GM19193 (cell line): ENCODE results near the gene DSCAM.

Source experiments
- POLR2A ChIP-seq: IDR thresholded peaks from 4 replicates; pipeline ENCODE4 v1.6.1; 2011; ENCODE audit not compliant: insufficient read depth, insufficient read length; ENCODE audit errors: extremely low read depth

DSCAM gene

DNA sequence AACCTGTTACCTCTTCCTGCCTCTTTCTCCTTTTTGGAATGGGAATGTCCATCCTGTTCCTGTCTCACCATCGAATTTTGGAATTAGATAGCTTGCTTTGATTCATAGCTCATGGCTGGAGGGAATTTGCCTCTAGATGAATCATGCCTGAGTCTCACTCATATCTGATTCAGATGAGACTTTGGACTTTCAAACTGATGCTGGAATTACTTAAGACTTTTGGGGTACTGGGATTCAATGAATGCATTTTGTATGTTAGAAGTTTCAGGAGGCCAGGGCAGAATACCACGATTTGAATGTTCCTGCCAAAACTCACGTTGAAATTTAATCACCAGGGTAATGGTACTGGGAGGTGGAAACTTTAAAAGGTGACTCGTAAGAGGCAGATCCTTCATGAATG, 132.4 kb downstream of the DSCAM start:
- TF ChIP-seq POLR2A: no peak

DNA sequence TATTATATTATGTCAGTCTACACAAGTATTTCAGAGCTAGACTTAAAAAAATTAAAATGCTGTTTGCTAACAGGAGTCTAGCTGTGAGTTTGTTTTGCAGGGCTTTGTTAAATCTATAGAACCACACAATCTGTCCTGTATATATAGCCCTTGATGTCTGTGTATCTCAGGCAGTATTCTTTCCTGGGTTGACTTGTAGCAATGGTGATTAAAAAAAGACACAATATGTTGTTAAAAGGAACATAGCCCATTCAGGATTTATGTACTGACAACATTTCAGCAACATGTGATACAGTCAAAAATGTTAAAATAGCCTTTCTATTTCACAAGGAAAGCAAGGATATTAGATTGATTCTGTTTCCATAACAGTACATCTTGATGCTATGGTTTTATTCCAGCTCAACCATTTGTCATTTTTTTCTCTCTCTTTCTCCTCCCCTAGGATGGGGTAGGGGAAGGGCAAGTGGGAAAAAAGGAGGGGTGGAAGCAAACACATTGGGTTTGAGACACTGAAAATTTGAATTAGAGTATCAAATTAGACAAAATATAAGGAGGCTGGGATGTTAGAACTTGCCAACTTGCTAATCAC, 139.2 kb downstream of the DSCAM start:
- no peak for TF ChIP-seq POLR2A

DNA sequence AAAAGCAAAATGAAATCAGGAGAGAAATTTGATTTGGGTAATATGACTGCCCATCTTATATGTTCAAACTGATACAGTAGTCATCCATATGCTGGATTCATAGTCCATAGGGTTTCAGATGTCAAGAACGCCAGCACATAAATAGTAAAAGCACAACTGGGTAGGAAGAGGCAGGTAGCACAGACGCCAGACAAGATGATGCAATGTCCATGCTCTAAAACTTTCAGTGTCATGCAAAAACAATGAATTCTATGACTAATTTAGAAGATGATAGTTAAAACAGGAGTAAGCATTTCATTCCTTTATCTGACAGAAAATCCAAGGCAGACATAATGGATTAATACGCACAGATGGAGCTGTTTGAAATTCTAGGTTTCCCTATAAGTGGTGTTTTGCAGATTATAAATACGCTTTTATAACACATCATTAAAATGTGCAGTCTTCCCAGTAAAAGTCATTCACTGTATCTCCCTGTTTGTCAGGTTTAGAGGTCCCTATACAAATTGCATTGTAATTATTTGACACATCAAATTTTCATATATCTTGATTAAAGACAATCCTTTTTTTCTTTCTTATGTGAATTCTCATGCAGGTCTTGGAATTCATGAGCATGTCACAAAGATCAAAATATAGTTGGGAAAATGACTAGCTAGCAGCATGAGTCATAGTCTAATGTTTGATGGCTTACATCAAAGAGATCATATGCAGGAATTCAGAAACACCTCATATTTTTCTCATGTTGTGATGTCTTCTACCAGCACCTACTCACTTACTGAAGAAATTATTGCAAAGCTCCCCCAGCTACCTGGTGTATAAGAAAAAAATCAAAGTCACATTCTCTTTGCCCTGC, 139.9 kb downstream of the DSCAM start:
- TF ChIP-seq POLR2A: no peak

DNA sequence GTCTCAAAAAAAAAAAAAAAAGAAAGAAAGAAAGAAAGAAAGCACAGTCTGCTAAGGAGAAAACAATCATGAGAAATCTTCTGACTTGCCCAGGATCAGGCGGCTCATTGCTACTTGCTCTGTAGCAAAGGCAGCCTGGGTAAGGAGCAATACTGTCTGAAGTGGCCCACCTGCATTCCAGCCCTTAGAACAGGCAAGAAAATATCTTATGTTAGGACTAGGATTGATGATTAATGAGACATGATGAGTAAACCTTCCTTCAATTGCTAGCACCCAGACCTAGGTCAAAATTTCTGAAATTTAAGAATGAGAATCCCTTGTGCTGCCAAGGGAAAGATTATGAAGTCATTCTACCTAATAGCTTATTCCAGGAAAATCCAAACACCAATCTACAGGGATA, 140.8 kb downstream of the DSCAM start:
- no peak for TF ChIP-seq POLR2A

DNA sequence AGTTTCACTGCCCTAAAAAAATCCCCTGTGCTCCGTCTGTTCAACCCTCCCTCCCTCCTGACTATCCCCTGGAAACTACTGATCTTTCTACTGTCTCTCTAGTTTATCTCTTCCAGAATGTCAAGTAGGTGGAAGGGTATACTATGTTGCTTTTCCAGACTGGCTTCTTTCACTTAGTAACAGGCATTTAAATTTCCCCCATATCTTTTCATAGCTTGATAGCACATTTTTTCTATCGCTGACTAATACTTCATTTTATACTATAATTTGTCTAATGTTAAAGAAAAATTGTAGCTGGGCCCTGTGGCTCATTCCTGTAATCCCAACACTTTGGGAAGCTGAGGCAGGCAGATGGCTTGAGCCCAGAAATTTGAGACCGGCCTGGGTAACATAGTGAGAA, 142.8 kb downstream of the DSCAM start:
- TF ChIP-seq POLR2A: no peak

DNA sequence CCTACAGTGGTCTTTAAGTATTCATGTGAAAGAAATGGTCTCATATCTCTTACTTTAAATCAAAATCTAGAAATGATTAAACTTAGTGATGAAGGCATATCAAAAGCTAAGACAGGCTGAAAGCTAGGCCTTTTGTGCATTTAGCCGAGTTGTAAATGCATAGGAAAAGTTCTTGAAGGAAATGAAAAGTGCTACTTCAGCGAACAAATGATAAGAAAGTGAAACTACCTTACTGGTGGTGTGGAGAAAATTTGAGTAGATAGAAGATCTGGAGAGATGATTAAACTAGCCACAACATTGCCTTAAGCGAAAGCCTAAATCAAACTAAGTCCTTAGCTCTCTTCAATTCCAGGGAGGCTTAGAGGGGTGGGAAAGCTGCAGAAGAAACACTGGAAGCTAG, 147.6 kb downstream of the DSCAM start:
- no peak for TF ChIP-seq POLR2A

DNA sequence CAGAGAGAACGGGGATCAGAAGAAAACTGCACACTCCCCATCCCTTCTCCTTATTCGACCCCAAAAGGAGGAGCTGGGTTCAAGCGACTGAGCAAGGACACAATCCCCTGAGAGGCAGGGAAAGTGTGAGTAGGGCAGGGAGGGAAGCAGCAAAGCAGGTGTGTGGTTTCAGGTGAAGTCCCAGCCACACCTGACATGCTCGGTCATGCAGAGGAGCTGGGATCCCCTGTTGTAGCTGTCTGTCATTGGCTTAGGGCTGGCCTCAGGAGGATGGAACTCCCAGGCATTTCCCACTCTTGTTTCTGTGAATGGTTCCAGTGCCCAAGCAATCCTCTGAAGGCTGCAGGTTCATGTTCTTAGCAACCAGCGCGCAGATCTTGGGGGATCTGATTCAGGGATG, 150.7 kb downstream of the DSCAM start:
- TF ChIP-seq POLR2A: no peak

DNA sequence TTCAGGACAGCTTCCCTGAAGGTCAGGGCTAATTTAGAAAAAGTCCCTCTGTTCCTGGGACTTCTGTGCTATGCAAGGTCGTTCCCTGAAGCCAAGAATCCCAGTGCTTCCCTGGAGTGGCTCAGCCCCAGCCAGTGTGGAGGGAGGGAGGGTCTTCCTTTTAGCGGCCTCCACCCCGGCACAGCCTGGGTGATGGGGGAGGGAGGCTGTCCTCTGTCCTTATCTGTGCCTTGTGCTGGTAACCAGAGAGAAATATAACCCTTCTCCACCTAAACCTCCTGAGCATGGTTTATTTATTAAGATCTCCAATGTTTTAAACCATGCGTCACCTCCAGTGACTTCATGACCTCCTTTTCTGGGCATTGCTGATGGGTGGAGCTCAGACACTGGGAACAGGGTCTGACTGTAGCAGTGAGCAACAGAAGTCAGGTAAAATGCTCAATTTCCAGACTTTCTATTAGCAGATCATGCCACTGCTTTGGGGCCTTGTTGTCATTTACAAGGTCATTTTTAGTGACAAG, 157.1 kb downstream of the DSCAM start:
- TF ChIP-seq POLR2A: no peak

DNA sequence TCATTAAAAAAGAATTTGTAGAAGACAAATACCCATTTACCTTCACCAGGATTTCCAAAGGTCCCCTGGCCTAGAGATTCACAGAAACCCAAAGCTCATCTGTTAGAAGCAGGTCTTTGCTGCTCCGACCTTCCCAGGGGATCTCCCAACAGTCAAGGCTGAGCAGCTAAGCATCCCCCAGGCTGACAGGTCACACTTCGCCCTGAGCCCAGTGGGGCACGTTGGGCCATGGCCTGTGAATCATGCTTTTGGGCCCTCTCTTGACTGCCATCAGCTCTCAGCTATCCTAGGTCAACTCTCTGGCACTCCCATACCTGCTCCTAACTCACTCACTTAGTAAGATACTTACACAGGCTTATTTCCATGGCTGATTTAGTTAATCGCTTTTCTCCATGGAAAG, 157.7 kb downstream of the DSCAM start:
- no peak for TF ChIP-seq POLR2A

DNA sequence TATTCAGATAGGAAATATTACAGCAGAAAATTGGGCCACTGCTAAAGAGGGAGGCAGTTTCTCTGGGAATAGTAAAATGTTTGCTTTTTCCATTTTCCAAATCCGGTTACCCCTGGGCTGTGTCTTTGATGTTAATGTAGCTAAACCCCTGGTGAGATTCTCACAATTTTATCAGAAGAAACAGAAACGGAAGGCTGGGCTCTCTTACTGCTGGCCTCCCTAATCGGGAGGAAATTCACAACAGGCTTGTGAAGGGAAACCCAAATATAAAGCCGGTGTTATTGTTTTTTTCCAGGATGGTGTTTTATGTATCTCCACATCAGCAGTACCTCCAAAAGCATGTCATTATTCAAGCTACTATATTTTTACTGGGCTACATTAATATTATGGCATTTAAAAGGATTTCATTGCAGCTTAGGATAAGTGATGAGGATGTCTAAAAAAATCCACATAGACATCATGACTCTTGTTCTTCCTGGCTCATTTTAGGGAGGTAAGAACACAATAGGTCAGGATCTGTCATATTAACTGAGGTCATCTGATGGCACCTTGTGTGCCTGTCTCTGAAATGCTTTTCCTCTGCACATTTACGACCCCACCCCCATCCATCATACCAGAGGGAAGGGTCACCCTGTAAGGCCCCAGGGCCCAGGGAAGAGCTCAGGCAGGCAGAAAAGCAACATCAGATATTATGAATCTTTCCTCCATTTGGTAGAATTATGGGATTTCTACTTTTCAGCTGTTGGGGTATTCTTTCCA, 158.7 kb downstream of the DSCAM start:
- no peak for TF ChIP-seq POLR2A

DNA sequence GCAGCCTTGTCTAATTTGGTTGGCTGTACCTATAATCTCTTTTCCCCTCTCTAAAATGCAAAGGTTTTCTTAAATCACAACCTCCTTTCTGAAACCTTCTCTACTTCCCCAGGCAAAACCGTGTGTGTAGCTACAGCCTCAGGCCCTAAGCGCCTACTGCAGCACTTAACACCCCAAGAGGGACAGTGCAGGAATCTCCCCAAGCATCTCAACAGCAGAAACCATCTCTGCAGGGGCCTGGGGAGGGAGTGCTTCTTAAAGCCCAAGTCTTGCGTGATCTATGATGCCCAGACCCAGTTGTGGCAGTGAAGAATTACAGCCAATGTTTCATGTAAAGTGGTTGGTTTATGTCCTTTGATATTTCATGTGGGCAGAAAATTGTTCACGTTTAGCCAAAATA, 159.3 kb downstream of the DSCAM start:
- no peak for TF ChIP-seq POLR2A

DNA sequence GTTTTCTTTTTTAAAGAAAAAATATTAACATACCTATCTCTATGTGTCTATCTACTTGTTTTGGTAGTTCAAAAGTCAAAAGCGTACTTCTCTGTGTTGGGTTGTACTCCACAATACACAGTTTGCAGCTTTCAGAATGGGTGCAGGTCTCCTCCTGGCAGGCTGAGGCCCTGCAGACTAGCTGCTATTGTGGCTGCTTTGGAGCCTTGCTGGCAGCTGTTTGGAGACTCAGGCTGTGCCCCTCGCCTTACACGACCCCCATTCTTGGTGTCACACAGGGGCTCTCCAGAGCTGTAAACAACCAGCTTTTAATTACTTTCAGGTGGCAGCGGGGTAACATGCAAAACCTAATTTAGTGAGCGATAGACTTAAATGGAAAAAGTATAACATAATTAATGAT, 160.4 kb downstream of the DSCAM start:
- TF ChIP-seq POLR2A: no peak

DNA sequence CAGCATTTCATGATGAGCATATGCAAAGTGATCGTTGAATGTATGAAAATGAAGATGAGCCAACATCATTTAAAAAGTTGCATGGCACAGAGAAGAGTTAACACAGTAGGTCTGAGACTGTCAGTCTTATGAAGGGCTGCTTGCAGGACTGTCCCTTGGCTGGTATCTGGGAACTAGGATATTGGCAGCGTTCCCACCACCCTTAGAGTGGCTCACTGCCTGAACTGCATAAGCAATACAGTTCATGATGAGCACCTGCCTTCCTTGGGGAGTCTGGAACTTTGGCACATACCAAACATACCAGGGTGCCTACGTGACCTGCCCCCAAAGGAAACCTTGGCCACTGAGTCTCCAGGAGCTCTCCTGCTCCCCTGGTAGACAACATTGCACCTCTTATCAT, 161.8 kb downstream of the DSCAM start:
- no peak for TF ChIP-seq POLR2A

DNA sequence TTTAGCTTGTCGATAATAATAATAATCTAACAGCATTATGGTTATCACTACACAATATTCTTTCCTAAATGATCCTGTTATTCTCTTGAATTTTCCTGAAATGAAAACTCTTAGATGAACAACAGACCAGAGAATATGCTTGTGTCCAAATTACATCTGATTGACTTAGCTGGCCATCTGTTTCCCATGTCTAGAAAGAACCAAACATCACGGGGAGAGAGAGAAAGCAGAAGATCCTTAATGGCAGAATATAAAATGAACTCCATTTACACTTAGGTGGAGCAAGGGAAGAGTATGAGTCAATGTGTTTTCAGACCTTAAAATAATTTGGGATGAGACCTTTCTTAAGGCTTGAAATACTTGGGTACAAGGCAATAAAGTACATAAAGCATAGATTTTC, 162.2 kb downstream of the DSCAM start:
- TF ChIP-seq POLR2A: no peak

DNA sequence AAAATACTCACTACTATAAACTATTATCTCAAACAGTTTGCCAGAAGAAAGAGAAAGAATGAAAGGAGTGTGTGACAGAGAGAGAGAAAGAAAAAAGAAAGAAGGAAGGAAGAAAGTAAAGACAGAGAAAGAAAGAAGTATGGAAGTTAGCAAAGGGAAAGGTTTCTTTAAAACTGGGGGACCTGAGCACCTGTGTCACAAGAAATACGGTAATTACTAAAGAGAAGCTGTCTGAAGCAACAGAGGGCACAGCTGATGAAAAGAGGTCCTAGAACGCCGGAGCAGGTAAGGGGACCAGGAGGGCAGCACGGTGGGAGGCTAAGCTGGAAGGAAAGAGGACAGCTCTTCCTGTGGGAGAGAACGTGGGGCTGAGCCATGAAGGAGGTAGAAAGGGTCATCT, 163.6 kb downstream of the DSCAM start:
- no peak for TF ChIP-seq POLR2A
